DND-41 (cell line): ENCODE results near the gene NRXN3.

Experiments used
- EZH2 ChIP-seq: IDR thresholded peaks from 3 replicates; pipeline ENCODE4 v1.6.1; 2012; ENCODE audit warnings: borderline replicate concordance, low read depth, mild to moderate bottlenecking, moderate library complexity, low read length, inconsistent platforms; ENCODE audit not compliant: severe bottlenecking
- TF ChIP-seq, protein P1 (sequence below): IDR thresholded peaks from 2 replicates; pipeline ENCODE4 v1.5.1; 2012; ENCODE audit warnings: borderline replicate concordance, low read length, moderate library complexity, mild to moderate bottlenecking; ENCODE audit not compliant: poor library complexity, severe bottlenecking; ENCODE audit errors: extremely low read depth

DNA sequence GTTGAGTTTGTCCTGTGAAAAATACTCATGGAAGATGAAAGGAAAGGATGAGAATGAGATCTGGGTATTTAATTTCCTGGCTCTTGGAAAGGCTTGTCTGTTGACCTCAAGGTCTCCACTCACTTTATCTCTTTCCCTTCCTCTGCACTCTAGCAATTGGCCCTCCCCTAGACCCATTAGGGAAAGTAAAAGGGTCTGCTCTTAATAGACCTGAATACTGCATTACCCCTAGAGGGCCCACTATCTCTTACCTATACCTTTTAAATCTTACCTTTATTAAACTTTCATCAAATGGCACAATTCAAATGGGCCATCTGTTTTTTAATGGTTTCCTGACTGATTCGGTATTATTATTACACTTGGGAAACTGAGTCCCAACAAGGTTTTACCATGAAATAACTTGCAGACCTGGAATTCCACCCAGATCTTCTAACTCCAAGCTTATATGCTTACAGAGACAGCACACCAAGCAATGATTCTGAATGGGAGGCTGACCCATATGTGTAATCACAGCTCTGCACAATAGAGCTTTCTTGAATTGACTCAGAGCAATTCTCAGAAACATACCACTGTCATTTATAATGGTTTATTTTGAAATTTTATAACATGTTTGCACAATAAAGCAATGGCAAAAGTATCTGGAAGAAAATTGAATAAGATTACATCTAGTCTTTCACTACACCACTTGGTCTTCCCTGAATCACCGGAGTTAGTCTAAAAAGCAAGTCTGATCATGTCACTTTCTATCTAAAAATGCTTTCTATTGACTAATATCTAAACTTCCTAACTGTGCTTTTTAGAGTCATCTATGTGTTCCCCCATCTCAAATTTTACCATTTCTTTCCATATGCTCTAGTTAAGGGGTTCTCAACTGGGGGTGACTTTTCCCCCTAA is 618.5 kb downstream of the NRXN3 start:
- TF ChIP-seq, protein P1, sequence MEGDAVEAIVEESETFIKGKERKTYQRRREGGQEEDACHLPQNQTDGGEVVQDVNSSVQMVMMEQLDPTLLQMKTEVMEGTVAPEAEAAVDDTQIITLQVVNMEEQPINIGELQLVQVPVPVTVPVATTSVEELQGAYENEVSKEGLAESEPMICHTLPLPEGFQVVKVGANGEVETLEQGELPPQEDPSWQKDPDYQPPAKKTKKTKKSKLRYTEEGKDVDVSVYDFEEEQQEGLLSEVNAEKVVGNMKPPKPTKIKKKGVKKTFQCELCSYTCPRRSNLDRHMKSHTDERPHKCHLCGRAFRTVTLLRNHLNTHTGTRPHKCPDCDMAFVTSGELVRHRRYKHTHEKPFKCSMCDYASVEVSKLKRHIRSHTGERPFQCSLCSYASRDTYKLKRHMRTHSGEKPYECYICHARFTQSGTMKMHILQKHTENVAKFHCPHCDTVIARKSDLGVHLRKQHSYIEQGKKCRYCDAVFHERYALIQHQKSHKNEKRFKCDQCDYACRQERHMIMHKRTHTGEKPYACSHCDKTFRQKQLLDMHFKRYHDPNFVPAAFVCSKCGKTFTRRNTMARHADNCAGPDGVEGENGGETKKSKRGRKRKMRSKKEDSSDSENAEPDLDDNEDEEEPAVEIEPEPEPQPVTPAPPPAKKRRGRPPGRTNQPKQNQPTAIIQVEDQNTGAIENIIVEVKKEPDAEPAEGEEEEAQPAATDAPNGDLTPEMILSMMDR: no peak
- no peak for TF ChIP-seq EZH2
